ENCODE results near the gene AGGF1. TPM values are rescaled to one million over a fixed set of nuclear protein-coding genes. Genes with fewer than 3 reads are reported as not detected.

AGGF1 gene, protein sequence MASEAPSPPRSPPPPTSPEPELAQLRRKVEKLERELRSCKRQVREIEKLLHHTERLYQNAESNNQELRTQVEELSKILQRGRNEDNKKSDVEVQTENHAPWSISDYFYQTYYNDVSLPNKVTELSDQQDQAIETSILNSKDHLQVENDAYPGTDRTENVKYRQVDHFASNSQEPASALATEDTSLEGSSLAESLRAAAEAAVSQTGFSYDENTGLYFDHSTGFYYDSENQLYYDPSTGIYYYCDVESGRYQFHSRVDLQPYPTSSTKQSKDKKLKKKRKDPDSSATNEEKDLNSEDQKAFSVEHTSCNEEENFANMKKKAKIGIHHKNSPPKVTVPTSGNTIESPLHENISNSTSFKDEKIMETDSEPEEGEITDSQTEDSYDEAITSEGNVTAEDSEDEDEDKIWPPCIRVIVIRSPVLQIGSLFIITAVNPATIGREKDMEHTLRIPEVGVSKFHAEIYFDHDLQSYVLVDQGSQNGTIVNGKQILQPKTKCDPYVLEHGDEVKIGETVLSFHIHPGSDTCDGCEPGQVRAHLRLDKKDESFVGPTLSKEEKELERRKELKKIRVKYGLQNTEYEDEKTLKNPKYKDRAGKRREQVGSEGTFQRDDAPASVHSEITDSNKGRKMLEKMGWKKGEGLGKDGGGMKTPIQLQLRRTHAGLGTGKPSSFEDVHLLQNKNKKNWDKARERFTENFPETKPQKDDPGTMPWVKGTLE
- 20.4 TPM for total RNA-seq
- long read RNA-seq, full-length matches to known transcripts: 29 of 46 reads
- long read RNA-seq, partial matches to known transcripts: 12 of 46 reads
- long read RNA-seq, other reads (novel, unspliced or antisense): 5 of 46 reads

DNA sequence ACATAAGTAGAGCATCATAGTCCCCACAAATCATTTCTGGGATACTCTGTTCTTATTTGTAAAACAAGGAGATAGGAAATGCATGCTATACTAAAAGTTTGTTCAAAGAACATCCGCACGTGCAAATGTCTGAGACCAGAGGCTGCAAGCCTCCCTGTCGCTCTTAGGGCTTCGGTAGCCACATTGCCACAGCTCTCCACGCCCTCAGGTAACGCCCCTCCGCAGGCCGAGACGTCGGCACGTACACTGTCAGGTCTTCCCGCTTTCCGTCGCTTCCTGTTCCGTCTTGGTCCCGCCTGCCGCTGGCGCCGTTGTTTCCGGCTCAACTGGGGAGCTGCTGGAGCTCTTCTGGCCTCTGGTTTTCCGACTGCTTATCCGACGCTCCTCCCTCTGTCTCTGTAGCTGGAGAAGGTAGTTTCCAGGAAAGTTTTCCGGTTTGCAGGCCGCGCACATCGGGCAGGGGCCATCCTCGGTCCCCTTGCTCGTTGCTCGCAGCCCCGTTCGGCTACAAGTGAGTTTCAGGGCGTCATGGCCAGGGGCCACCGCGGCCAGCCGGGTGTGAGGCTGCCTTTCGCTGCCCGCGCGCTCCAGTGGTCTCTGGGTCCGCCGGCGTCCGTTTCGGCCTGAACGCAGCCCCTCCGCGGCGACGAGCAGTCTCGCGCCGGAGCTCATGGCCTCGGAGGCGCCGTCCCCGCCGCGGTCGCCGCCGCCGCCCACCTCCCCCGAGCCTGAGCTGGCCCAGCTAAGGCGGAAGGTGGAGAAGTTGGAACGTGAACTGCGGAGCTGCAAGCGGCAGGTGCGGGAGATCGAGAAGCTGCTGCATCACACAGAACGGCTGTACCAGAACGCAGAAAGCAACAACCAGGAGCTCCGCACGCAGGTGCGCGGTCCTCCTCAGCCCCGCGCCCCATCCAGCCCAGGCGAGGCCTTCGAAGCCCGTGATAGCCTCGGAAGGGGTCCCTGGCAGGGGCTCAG is at the start of gene AGGF1:
Gene AGGF1, plus strand, starts transcription at position 308 of the 975 bp plus-strand sequence. Its CDS starts 363 bp downstream, at position 671.
- Histone ChIP-seq H3K36me3 (peaks cover 9% of the 10 kb centered on the region), H3K27me3 (ENCODE audit: low read depth) (no peaks in the 10 kb centered on the region), H3K4me3 (peak within 1 kb of the TSS; percentile 96), H3K4me1 (peaks cover 12% of the 10 kb centered on the region), H3K27ac (peak within 1 kb of the TSS; percentile 98), H3K9me3 (no peaks in the 10 kb centered on the region)
- peak; percentile 97 for DNase-seq
- TF ChIP-seq, protein P1, sequence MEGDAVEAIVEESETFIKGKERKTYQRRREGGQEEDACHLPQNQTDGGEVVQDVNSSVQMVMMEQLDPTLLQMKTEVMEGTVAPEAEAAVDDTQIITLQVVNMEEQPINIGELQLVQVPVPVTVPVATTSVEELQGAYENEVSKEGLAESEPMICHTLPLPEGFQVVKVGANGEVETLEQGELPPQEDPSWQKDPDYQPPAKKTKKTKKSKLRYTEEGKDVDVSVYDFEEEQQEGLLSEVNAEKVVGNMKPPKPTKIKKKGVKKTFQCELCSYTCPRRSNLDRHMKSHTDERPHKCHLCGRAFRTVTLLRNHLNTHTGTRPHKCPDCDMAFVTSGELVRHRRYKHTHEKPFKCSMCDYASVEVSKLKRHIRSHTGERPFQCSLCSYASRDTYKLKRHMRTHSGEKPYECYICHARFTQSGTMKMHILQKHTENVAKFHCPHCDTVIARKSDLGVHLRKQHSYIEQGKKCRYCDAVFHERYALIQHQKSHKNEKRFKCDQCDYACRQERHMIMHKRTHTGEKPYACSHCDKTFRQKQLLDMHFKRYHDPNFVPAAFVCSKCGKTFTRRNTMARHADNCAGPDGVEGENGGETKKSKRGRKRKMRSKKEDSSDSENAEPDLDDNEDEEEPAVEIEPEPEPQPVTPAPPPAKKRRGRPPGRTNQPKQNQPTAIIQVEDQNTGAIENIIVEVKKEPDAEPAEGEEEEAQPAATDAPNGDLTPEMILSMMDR (IDR thresholded peaks at IDR 0.05): no peak
- intact Hi-C loops (cut with DNase I): no loop called here
- peak; percentile 99 to 100 for ATAC-seq

DNA sequence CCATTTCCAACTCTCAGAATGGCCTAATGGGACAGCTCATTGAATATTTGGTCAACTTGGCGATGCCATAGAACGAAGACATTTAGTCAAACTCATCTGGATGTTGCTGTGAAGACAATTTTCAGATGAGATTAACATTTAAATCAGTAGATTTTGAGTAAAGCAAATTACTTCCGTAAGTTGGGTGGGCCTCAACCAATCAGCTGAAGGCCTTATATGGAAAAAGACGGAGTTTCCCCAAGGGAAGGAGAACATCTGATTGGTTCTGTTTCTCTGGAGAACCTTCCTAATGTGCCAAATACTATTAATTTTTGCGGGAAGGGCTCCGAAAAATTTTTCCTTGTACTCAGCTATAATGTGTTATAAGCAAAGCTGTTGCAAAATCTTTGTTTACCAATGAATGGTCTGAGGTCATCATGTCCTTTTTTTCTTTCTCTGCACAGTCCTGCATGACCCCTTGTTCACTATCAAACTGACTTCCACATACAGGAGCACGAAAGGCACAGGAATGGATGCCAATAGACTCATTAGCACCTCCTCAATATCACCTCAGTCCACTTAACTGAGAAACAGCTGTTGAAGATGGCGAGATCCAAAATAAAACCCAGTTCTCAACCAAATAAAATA is 49.6 kb upstream of the AGGF1 start:
- intact Hi-C loops (cut with DNase I): no loop called here
- DNase-seq (no peak), ATAC-seq (no peak)
- no peaks in the 10 kb centered on the region for H3K27me3 ChIP-seq (ENCODE audit: low read depth)
- H3K36me3 ChIP-seq: no peaks in the 10 kb centered on the region
- no peaks in the 10 kb centered on the region for H3K9me3 ChIP-seq
- H3K4me1 ChIP-seq: no peaks in the 10 kb centered on the region
- TF ChIP-seq, protein P1 (IDR thresholded peaks at IDR 0.05): no peak
- no peak overlapping the region for H3K4me3 ChIP-seq
- no peak overlapping the region for H3K27ac ChIP-seq

DNA sequence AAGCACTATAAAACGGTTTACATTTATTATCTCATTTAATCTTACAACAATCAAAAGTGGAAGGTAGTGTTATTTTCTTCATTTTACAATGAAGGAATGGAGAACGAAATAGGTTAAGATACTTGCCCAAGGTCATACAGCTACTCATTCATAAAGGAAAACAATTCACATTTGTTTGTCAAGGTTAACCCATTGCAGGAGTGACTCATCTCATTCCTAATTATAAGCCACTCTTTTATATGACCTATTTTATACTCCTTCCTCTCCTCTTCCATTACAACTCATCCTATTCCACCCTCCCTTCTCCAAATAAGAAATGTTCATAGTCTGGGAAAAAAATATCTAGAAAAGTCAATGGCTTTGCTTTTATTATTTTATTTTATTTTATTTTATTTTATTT is 47.8 kb upstream of the AGGF1 start:
- no peak overlapping the region for H3K4me3 ChIP-seq
- DNase-seq (no peak), ATAC-seq (no peak)
- no peaks in the 10 kb centered on the region for H3K27me3 ChIP-seq (ENCODE audit: low read depth)
- no peaks in the 10 kb centered on the region for H3K36me3 ChIP-seq
- TF ChIP-seq, protein P1 (IDR thresholded peaks at IDR 0.05): no peak
- intact Hi-C loops (cut with DNase I): no loop called here
- no peaks in the 10 kb centered on the region for H3K4me1 ChIP-seq
- no peak overlapping the region for H3K27ac ChIP-seq
- no peaks in the 10 kb centered on the region for H3K9me3 ChIP-seq

DNA sequence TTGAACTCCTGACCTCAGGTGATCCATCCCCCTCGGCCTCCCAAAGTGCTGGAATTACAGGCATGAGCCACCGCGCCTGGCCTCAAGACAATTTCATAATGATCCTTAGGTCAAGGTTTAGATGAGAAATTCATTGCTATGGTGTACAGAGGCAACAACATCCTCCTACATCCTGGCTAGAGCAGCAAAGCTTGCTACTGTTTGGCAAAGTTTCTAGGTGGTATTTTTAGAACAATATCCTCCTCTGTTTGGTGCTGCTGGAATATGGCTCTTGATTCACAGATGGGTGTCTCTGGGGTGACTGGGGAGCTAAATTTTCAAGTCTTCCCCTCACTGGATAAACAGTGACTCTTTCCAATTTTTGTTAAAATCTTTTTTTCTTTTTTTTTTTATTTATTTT is 46.7 kb upstream of the AGGF1 start:
- intact Hi-C loops (cut with DNase I): no loop called here
- Histone ChIP-seq H3K4me3 (no peak overlapping the region), H3K36me3 (no peaks in the 10 kb centered on the region), H3K27ac (no peak overlapping the region), H3K4me1 (no peaks in the 10 kb centered on the region), H3K9me3 (no peaks in the 10 kb centered on the region), H3K27me3 (ENCODE audit: low read depth) (no peaks in the 10 kb centered on the region)
- ATAC-seq (no peak), DNase-seq (no peak)
- TF ChIP-seq, protein P1 (IDR thresholded peaks at IDR 0.05): no peak

Measured in lower lobe of right lung (tissue), 2 donors.